ENCODE measurements around the gene ARHGAP23.
"Not testable (repeated sequence)": the region's sequence is repeated elsewhere in the genome, so short reads cannot be mapped to it uniquely, and the experiment has no call there.

ARHGAP23 gene

DNA sequence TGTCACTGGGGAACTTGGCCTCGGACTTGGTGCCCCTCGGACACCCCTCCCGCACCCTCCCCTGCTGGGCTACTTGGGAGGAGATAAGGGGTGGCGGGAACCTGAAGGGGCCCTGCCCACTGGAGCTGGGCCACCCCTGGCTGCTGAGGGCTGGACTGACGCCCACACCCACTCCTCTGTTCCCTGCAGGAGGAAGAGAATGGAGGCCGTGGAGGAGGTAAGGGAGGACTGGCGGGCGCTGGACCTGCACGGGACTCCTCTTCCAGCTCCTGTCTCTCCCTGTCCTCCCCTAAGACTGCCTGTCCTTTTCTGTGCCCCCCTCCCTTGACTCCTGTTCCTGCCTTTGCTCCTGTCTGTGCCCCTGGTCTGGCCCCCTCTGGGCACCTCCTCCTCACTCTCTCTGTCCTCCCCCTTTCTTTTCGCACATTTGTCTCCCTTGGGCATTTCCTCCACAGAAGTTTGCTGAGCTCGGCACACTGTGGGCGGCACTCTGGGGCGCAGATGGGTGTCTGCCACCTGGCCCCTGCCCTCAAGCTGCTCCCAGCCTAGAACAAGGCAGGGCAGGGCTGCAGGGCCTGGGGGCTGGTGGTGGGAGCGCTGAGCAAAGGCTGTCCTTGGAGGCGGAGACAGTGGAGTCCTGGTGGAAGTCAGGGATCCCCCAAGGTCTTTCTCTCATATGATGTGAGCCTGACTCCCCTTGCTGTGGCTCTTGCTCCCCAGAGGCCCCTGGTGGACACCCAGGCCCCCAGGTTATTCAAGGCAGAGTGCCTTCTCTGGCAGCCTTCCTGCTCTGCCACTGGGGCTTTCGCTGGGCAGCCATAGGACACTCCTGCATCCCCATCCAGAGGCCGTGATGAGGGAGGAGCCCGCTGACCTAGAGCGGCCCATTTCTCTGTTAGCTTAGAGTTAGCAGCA lies 32.7 kb downstream of the ARHGAP23 start:
- no peak for DNase-seq (ENCODE audit: low read depth)

DNA sequence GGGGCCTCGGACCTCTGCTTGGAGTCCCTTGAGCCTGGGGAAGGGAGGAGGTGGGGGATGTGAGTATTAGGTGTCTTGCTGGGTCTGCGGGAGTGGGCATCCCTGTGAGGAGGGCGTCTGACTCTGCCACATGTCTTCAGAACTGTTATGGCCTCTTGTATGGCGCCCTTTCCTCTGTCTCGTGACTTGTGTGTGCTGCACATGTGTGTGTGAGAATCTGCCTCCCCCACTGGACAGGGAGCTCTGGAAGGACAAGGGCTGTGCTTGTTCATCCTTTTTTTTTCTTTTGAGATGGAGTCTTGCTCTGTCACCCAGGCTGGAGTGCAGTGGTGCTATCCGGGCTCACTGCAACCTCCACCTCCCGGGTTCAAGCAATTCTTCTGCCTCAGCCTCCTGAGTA lies 33.4 kb downstream of the ARHGAP23 start:
- DNase-seq (ENCODE audit: low read depth): no peak

DNA sequence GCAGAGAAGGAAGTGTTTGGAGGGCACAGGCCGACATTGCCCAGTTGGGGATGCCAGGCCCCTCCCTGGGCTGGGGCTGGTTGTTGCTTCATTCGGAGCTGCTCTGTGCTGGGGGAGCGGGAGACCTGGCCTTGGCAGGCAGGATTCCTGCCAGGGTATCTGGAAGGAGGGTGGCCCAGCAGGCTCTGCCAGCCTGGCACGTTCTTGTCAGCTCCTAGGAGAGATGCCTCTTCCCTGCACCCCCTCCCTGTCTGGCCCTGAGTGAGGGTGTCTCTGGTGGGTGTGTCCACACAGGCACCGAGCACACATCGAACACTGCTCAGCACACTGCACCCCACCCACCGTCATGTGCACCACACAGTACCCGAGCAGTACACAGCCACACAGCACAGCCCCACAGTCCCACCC lies 35.2 kb downstream of the ARHGAP23 start:
- DNase-seq (ENCODE audit: low read depth): no peak

DNA sequence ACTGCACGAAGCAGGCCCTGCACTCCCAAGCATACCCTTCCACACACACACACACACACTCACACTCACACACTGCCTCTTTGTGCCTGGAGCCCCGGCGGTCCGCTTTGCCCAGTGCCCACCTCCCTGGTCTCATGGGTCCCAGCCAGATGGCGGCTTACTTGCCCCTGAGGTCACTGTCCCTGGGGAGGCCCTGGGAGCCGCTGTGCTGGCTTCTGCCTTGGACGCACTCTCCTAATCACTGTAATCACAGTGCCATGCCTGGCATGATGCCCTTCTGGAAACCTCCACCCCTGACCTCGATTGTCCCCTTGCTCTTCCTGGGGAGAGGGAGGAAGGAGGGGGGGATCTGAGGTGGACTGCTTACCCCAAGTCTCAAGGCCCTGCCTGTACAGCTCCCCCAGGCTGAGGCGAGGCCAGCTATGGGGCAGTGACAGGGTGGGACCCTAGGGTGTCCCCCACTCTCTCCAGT lies 36.0 kb downstream of the ARHGAP23 start:
- DNase-seq (ENCODE audit: low read depth): no peak

DNA sequence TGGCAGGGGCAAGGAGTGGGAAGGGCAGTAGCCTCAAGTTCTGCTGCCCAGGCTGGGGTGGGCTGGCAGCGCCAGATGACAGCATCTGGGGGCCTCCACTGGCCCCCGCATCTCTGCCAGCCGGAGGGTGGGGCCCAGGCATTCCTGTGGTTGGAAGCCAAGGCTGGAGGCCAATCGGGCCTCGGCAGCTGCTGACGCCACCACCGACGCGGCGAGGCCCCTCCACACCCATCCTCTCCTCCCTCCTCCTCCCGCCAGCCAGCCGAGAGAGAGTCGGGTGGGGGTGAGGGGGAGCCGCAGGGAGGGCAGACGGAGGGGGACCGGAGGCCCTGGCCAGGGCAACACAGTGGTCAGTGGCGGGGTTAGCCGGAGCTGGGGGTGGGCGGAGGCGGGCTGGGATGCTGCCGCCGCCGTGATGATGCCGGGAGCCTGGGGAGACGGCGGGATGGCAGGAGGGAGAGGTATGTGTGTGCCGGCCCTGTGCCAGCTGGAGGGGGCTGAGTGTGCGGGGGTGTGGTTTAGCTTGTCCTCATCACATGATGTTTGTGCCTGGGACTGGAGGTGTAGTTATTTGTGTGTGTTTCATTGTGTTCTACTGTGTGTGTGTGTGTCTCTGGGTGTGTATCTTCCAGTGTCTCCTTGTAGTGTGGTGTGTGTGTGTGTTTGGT lies 36.6 kb downstream of the ARHGAP23 start:
- DNase-seq (ENCODE audit: low read depth): no peak

DNA sequence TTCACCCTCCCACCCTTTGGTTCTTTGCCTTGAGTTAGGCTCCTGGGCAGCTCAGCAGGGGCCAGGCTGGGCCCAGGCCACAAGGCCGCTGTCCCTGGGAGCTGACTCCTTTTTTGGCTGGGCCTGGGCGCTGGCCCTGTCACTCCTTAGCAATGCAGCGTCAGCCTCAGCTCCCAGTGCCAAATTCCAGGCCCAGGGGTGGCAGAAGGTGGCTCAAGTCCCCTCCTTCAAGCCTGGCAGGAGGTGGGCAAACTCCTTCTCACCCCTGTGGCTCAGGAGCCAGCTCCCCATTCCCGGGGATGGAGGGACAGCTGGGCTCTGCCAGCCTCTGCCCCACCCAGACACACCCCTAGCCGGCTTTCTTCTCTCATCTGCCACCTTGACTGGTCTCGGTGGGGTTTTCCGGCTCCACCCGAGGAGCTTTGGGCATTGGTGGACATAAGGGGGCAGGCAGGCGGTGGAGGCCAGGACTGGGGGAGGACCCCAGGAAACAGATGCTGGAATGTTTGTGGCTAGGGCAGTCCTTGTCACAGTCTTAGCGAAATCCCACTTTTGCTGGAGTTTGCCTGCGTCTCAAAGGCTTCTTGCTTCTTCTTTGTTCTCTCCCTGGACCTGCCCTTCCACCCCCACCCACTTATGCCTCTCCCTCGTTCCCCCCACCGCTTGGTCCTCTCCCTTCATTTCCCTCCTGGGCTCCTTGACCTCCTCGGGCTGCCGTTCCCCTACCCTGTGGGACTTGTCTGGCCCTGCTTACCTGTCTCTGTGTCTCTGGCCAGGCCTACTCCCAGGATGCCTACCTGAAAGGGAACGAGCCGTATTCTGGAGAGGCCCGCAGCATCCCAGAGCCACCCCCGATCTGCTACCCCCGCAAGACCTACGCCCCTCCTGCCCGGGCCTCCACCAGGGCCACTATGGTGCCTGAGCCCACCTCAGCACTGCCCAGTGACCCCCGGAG lies 37.4 kb downstream of the ARHGAP23 start:
- no peak for DNase-seq (ENCODE audit: low read depth)

DNA sequence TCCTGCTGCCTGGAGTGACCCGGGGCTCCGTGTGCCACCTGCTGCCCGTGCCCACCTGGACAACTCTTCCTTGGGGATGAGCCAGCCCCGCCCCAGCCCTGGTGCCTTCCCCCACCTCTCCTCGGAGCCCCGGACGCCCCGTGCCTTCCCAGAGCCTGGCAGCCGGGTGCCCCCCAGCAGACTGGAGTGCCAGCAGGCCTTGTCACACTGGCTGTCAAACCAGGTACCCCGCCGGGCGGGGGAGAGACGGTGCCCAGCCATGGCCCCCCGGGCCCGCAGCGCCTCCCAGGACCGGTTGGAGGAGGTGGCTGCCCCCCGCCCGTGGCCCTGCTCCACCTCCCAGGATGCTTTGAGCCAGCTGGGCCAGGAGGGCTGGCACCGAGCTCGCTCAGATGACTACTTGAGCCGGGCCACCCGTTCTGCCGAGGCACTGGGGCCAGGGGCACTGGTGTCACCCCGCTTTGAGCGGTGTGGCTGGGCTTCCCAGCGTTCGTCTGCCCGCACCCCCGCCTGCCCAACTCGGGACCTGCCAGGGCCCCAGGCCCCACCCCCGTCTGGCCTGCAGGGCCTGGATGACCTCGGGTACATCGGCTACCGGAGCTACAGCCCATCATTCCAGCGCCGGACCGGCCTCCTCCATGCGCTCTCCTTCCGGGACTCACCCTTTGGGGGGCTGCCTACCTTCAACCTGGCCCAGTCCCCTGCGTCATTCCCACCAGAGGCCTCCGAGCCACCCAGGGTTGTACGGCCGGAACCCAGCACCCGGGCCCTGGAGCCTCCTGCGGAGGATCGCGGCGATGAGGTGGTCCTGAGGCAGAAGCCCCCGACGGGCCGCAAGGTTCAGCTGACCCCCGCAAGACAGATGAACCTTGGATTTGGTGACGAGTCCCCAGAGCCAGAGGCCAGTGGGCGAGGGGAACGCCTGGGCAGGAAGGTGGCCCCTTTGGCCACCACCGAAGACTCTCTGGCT lies 38.4 kb downstream of the ARHGAP23 start:
- DNase-seq (ENCODE audit: low read depth): no peak

DNA sequence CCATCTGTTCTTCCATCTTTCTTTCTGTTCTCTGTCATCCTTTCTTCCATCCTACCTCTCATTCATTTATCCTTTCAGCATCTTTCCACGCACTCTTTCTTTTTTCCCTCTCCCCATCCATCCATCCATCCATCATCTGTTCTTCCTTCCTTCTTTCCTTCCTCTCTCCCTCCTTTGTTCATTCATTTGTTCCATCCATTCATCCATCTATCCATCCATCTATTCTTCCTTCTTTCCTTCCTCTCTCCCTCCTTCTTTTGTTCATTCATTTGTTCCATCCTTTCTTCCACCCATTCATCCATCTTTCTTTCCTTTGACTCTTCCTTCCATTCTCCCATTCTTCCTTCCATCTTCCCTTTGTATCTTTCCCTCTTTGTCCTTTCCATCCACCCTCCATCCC lies 39.2 kb downstream of the ARHGAP23 start:
- no peak for DNase-seq (ENCODE audit: low read depth)

GRCh38 chr17:38469875-38470274 lies 41.6 kb downstream of the ARHGAP23 start:
- no peak for DNase-seq (ENCODE audit: low read depth)

DNA sequence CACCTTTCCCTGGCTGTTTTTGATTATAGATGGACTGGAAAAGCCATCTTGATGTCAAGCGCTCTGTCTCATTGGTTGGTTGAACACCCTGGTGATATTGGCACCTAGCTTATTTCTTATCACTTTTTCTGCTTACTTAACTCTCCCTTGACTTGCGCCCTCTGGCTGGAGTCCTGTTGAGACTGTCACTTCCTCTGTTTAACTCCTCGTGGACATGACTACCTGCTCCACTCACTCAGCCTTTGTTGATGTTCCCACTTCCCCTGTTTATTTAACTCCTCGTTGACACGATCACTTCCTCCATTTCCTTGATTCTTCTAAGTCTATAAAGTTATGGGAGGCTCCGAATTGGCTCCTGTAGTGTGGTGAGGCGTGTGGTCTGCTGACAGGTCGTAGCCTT lies 43.0 kb downstream of the ARHGAP23 start:
- DNase-seq (ENCODE audit: low read depth): not testable (repeated sequence)

DNA sequence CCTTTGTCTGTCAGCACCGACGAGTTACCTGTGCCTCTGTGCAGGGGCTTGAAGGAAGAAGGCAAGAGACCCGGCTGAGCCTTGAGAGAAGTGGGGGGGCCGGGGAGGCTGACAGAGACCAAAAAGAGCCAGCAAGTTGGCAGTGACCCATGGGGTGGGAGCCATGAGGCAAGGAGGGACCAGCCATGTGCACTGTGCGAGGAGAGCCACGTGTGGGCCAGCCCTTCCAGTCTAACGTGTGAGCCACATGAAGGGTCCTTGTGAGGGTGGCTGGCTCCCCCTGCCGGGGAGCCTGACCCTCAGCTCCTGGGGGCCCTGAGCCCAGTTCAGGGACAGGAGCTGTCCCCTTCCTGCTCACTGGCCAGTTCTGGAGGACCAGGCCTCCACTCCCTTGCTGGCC lies 46.4 kb downstream of the ARHGAP23 start:
- not testable (repeated sequence) for DNase-seq (ENCODE audit: low read depth)

- DNase-seq (ENCODE audit: low read depth): no peak
Observed at GRCh38 chr17:38476549-38476948, 48.3 kb downstream of the ARHGAP23 start.

GRCh38 chr17:38477417-38477816 lies 49.2 kb downstream of the ARHGAP23 start:
- DNase-seq (ENCODE audit: low read depth): not testable (repeated sequence)

- DNase-seq (ENCODE audit: low read depth): not testable (repeated sequence)
Observed at GRCh38 chr17:38477951-38478350, 49.7 kb downstream of the ARHGAP23 start.

DNA sequence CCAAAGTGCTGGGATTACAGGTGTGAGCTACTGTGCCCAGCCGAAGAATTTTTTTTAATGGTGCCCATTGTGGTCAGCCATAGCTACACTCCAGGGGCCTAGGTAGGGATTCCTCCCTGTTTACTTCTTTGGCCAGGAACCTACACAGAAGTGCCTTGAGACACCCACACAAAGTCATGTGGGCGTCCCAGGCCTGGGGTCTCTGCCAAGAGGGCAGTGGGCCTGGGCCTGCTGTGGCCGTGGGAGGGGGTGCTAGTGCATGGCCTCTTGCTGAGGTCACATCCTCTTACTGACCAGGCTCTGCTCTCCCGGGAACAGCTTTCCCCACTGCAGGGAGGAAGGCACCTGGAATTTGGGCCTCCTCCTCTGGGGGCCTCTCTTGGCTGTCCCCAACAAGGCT lies 50.4 kb downstream of the ARHGAP23 start:
- DNase-seq (ENCODE audit: low read depth): not testable (repeated sequence)

DNA sequence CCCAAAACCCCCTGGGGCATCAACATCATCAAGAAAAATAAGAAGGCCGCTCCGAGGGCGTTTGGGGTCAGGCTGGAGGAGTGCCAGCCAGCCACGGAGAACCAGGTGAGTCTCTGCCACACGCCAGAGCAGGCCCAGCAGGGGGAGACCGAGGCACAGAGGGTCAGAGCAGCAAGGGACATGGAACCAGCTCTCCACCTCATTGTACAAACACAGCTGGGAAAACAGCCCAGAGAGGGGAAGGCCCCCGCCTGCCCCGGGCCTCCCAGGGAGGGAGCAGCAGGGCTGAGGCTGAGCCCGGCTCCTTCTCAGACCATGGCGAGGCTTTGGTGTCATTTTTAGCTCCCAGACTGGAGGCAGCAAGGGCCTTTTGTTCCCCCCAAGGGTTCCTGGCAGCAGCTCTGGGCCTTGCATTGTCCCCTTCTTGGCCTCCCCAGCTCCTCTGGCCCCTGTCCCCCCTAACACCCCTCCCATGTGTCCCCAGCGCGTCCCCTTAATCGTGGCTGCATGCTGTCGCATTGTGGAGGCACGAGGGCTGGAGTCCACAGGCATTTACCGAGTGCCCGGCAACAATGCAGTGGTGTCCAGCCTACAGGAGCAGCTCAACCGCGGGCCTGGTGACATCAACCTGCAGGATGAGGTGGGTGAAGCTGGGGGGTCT lies 53.9 kb downstream of the ARHGAP23 start:
- not testable (repeated sequence) for DNase-seq (ENCODE audit: low read depth)

GRCh38 chr17:38482700-38483043 lies 54.4 kb downstream of the ARHGAP23 start:
- DNase-seq (ENCODE audit: low read depth): not testable (repeated sequence)

DNA sequence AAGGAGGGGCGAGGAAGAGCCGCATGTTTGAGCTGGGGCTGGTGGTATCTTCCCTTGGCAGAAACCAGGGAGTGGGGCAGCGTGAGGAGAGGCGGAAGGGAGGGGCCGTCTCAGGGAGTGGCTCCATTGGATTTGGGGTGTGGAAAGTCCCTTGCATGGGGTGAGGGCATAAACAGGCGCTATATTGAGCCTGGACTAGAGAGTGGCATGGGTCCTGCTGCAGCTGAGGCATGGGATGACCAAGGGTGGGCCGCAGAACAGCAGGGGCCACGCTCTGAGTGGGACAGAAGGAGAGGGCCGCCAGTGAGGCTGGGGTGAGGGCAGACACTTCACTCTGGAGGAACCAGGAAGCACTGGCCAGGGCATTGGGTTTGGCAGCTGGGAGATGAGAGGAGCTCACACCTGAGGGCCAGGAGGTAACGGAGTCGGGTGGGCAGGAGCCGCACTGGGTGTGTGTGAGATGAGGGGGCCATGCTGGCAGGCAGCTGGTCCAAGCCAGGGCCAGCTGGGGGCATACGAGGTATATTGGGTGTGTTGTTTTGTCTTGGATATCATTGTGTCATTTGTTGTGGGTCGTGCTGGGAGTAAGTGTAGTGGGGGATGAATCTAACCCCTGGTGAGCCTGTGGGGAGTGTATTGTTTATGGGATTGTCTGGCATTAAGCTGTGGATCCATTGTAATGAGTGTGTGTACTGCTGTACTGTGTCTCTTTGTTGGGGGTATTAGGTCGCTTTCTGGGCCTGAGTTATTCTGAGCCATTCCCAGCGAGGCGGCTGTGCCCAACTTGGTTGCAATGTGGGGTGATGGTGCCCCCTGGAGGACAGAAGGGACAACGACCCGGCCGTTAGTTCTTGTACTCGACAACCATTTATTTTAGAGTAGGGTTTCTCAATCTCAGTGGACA lies 56.2 kb downstream of the ARHGAP23 start:
- peak; percentile 49 for DNase-seq (ENCODE audit: low read depth)

DNA sequence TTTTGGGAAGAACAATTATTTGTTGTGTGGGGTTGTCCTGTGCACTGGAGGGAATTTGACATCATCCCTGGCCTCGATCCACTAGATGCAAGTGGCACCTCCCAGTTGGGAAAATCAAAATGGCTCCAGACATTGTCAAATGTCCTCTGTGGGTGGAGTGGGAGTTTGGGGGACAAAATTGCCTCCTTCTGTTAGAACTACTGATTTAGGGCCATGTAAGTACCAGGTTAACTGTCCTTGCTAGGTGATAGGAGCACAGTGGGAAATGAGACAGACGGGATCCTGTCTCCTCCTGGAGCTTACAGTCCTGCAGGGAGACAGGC lies 56.8 kb downstream of the ARHGAP23 start:
- no peak for DNase-seq (ENCODE audit: low read depth)
